Embryonic facial prominence (tissue), 1 donor: Measurements from ENCODE around the gene PAX8.
"Not testable (repeated sequence)": the region's sequence is repeated elsewhere in the genome, so short reads cannot be mapped to it uniquely, and the experiment has no call there.

Source experiments
- DNase-seq: peaks from one replicate; pipeline ENCODE4 v3.0.0-alpha.2; 2016; ENCODE audit errors: extremely low spot score

Gene PAX8

GRCh38 chr2:113237604-113238160 is 41.0 kb downstream of the PAX8 start:
- no peak for DNase-seq

DNA sequence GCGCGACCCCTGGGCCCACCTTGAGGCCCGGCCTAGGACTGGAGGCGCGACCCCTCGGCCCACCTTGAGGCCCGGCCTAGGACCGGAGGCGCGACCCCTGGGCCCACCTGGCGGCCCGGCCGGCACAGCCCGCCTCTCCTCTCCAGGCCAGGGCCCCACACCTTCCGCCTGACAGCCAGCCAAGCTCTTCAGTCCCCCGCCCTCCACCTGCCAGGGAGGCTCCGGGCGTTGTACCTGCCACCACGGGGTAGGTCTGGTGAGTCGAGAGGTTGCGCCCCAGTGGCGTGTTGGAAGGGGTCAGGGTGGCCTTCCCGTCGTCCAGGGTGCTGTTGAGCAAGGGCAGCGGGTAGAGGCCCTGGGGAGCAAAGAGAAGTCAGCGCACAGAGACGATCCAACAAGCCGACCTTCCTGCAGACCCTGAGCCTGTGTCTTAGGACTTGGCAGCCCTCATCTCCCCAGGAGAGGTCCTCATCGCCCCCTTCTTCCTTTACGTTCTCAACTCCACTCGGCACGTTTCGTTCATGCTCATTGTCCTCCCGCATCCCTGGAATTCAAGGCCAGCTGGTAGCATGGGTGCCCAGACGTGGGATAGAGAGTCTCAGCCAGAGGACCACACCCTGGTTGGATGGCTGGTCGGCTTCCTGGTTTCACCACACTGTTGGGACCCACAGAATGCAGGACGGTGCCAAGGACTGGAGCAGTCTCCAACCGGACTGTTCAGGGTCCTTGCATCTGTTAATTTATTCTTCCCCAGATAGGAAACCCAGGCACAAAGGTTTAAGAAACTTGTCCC is 42.2 kb downstream of the PAX8 start:
- no peak for DNase-seq

DNA sequence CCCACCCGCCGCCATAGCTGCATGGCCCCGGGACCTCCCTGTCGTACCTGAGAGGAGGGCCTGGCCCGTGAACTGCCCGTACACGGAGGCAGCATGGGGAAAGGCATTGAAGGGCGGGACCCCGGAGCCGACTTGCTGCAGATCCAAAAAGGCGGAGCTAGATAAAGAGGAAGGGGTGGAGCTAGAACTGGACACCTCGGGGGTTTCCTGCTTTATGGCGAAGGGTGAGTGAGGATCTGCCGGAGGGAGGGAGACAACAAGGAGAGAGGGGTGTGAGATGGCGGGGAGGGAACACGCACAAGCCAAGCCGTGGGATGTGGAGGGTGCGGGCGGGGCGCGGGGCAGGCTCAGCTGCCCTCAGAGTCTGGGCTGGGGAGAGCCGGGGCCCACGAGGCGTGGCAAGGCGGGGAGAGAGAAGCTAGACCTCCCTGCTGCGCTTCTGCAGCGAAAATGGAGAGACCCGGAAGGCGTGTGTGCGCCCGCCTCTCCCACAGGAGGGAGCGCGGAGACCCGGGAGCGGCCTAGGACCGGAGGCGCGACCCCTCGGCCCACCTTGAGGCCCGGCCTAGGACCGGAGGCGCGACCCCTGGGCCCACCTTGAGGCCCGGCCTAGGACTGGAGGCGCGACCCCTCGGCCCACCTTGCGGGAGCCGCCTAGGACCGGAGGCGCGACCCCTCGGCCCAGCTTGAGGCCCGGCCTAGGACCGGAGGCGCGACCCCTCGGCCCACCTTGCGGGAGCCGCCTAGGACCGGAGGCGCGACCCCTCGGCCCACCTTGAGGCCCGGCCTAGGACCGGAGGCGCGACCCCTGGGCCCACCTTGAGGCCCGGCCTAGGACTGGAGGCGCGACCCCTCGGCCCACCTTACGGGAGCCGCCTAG is 43.1 kb downstream of the PAX8 start:
- DNase-seq = not testable (repeated sequence)

DNA sequence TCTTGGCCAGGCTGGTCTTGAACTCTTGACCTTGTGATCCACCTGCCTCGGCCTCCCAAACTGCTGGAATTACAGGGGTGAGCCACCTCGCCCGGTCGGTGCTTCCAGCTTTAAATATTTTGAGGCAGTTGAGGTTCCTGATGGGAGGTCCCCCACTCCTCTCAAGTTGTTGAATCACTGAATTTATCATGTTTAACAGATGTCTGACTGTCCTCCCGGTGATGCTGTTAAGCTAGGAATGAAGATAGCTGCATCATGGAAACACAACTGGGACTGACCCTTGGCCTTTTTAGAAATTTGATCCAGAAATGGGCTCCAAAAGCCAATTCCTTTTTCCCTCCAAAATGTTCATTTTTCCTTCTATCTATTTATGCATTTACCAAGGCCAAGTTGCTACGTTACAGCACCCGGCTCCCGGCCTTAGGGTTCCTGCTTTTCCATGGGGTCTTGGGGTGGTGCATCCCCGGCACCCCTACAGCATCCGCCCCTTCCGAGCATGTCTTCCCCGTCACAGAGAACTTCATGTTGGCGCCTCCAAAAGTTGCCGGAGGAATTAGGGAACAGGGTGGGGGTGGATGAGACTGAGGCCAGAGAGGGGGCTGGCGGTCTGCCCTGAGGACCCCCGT is 43.9 kb downstream of the PAX8 start:
- no peak for DNase-seq

GRCh38 chr2:113233593-113234550 is 44.8 kb downstream of the PAX8 start:
- no peak for DNase-seq

DNA sequence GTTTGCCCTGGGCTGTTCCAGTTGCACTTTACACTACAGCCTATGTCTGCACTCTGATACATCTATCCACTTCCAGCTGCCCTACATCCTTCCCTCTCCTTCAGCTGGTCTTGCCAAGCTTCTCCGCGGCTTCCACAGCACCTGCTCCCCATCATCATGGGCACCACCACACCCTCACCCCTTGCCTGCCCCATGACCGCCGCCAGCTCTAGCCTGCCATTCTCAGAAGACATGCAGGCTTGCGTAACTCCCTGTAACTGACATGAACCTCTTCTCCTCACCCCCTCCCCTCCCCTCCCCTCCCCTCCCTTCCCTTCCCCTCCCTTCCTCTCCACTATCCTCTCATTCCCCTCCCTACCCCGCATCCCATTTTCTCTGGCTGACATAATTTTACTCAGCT is 46.0 kb downstream of the PAX8 start:
- no peak for DNase-seq

DNA sequence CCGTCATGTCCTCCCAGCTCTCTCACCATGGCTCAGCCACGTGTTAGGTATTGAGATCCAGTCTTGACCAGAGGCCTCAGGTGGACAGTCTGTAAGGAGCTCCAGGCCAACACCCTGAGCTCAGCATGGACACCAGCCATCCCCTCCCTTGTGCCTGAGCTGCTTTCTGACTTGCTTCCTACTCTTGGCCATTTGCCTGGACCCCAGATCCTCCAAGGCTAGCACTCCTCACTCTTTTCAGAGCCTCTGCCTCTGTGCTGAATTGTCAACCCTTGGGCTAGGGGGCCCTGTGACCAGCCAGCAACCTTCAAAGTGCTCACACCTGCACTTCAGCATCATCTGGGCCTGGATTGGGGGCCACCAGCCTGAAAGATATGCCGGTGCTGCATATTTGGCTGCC is 46.6 kb downstream of the PAX8 start:
- DNase-seq = no peak

DNA sequence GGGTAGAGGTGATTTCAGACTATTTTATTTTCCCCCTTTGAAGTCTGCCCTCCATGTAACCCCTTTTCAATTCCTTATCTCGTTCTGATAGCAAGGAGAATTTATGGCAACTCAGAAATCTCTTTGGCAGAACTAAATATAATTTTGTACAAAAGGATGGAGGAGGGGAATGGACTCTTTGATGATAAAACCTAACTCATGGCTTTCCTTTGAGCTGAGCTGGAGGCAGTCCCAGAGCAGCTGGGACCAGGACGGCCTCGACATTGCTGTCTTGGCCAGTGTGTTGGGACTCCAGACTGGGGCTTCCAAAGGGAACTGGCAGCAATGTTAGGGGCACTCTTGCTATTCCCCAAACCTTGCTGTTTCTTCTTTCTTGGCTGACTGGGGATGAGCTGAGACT is 47.7 kb downstream of the PAX8 start:
- DNase-seq = no peak

GRCh38 chr2:113230531-113230930 is 48.2 kb downstream of the PAX8 start:
- no peak for DNase-seq

DNA sequence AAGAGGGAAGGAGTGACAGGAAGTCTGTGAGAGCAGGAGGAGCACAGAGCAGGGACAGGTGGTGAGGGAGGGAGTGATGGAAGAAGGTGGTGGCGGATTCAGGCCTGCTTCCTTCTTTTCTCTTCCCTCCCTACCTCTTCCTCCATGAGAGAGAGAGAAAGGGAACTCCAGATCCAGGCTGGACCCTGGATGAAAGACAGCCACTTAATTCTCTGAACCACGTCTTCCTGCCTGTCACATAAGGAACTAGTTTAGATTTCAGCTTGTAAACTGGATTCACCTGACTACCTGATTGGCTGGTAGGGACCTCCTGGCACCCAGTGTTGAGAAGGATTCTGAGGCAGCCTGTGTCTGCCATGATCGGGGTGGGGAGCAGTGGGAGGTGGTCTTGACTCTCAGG is 48.9 kb downstream of the PAX8 start:
- no peak for DNase-seq

- no peak for DNase-seq
Measured at GRCh38 chr2:113228991-113229716, 49.6 kb downstream of the PAX8 start.

DNA sequence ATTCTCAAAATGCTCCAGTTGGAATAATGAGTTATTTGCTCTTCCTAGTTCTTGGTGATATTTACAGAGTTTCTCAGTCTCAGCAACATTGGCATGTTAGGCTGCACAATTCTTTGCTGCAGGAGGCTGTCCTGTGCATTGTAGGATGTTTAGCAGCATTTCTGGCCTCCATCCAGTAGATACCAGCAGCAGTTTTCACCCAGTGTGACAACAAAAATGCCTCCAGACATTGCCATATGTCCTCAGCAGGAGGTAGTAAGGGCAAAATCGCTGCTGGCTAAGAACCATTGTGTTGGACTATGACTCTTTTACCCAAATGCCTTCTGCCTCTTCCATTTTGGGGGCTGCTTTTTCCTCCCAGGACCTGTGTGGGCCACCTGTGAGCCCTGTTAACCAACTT is 50.4 kb downstream of the PAX8 start:
- no peak for DNase-seq

DNA sequence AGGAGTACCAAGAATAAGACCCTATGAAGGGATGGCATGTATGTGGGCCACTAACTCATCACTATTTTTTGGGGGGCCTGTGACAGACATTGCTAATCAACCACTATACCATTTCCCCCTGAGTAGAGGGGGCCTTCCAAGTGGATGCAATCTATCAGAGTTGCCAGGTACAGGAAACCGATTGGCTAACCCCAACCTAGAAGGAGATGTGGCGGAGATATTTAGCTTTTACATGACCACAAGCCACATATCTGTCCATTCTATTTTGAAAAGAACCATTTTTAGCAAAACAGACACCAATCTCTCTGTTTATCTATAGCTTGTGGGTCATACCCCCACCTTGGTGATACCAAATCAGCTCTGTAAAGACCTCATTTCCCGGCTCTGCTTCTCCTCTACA is 51.0 kb downstream of the PAX8 start:
- no peak for DNase-seq

DNA sequence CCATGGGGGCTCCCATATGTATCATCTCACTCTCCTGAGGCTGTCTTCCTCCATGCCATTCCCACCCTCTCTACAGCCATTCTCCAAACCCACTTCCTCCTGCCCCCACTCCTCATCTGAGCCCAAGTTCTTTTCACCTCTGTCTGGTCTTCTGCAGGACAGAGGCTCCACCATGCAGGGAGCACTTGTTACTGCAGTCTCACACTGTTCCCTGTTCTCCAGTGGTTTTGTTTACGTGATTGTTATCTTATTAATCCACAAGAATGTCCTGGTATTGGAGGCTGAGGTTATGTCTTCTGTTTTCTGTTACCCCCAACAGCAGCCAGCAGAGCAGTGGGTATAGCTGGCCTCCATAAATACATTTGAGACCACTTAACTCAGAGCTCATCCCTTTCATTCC is 51.4 kb downstream of the PAX8 start:
- no peak for DNase-seq

- DNase-seq = no peak
Measured at GRCh38 chr2:113226462-113226861, 52.3 kb downstream of the PAX8 start.

GRCh38 chr2:113225263-113226259 is 53.2 kb downstream of the PAX8 start:
- DNase-seq = peak; percentile 25

DNA sequence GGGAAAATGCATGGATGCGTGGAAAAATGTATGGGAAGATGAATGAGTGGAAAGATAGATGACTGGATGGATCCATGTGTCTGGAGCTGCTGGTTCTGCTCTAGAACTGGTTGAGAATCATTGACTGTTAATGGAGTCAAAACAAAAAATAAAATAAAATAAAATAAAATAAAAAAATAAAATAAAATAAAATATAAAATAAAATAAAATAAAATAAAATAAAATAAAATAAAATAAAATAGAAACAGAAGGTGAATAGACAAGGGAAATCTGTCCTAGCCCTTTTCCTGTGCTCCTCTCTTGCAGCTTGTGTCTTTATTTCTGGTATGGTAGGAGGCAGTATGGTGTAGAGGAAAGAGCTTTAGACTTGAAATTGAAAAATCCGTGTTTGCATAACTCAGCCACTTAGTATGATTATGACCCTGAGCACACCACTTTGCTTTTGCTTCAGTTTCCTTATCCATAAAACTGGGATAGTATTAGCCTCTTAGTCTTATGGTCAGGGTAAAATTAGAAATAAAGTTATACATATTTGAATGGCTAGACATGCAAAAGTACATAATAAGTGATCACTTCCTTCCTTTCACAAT is 54.0 kb downstream of the PAX8 start:
- DNase-seq = no peak

- DNase-seq = no peak
Measured at GRCh38 chr2:113223813-113224212, 54.9 kb downstream of the PAX8 start.

- DNase-seq = no peak
Measured at GRCh38 chr2:113221846-113222245, 56.9 kb downstream of the PAX8 start.
